SIG-M5 (cell line): ENCODE measurements around the gene FLNC.

ENCODE experiments used
- DNase-seq: peaks from one replicate; lab custom pipeline; 2025; lab: John Stamatoyannopoulos, UW

Gene FLNC

GRCh38 chr7:128833148-128833945 lies 3.1 kb downstream of the FLNC start:
- DNase-seq: no peak

DNA sequence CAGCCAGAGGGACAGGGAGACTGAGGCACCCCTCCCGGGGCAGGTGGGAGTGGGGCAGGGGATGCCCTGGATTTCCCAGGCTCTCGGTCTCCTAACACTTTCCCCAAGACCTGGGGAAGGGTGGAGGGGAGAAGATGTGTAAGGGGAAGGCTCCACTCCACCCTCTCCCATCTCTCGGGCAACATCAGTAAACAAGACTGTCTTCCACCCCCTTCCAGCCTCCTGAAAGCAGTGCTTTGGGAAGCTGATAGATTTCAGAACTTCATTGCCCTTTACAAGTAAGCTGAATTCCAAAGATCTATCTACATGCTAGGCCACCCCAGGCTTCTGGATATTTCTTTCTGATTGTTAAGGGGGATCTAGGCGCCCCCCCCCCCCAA lies 3.7 kb downstream of the FLNC start:
- no peak for DNase-seq

DNA sequence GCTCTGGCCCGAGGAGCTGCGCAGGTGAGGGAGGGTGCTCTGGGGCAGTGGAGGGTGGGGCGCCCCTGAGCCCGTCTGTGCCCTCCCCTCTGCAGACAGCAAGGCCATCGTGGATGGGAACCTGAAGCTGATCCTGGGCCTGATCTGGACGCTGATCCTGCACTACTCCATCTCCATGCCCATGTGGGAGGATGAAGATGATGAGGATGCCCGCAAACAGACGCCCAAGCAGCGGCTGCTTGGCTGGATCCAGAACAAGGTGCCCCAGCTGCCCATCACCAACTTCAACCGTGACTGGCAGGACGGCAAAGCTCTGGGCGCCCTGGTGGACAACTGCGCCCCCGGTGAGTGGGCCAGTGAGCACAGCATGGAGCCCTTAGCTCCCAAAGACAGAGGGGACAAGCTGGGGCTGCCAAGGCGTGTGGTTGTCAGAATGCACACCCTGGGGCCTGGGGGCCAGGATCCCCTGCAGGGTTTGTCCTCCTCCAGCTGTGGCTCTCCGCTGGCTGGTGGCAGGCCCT lies 5.1 kb downstream of the FLNC start:
- DNase-seq: no peak

DNA sequence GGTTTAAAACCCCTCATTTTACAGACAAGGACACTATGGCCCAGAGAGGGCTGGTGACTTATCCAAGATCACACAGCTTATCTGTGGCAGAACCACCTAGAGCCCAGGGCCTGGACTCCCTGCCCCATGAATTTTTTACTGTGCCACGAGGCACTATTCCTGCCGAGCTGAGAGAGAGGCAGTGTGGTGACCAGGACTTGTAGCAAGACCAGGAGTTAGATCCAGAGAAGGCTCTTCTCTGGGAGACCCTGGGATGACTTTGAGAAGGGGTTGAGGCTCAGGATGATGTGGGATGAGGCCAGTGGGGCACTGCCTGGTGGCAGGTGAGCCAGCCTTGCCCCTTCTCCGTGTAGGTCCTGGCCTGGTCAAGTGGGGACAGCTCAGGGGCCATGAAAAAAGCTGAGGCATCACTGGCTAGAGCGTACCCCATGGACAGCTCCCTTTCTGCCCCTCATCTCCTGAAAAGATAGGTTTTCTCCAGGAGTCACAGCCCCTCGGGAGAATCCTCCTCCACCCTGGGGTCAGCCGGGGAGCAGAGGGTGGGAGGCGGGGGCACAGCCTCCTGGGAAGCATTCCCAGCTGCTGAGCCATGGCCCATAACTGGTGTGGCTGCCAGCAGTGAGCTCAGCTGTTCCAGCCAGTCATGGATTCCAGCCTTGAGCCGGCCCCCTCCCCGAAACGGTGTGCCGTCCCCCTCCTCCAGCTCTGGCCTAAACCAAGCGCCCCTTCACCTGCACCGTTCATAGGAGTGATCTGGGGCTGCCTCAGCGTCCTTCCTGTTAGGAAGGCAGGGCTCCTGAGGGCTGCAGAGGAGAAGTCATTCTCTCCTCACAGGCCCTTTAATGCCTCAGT lies 5.8 kb downstream of the FLNC start:
- no peak for DNase-seq

- no peak for DNase-seq
These were observed 6.6 kb downstream of the FLNC start for GRCh38 chr7:128836729-128837348.

DNA sequence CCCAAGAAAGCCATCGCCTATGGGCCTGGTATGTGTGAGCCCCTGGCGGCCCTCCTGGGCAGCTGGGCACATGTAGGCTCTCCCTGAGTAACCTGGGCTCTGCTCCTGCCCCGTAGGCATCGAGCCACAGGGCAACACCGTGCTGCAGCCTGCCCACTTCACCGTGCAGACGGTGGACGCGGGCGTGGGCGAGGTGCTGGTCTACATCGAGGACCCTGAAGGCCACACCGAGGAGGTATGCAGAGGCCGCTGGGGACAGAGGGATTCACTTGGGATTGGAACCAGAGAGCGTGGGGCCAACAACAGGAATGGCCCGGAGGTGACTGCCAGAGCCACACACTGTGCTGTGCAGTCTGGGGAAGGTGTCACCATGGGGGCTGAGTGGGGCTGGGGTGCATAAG lies 7.3 kb downstream of the FLNC start:
- no peak for DNase-seq

GRCh38 chr7:128838109-128838779 lies 8.0 kb downstream of the FLNC start:
- DNase-seq: no peak

DNA sequence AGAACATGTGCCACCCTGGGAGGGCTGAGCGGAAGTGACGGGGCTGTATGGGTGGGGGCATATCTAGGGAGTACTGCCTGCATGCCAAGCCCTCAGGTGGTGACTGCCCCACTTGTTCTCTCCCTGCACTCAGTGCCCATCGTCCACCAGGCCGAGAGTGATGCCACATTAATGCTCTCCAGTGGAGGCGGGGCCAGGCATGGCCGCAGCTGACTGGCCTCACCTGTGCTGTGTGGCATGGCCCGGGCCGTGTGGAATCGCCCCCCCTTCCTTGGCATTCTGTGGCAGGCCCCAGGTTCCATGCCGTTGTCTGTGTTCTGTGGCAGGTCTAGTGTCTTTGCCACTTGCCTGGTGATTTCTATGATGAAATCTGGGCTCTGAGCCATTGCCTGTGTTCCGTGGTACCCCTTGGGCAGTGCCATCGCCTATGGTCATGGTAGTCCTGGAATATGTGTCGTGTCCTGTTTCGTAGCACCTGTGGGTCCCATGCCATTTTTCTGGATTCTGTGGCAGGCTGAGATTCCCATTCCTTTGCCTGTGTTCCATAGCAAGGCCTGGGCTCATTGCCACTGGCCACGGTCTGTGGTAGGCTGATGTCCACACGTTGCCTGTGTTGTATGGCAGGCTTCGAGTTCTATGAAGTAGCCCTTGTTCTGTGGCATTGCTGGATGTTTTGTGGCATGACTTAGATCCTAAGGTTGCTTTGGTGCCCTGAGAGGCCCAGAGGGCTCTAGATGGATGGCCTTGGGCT lies 8.9 kb downstream of the FLNC start:
- DNase-seq: no peak

DNA sequence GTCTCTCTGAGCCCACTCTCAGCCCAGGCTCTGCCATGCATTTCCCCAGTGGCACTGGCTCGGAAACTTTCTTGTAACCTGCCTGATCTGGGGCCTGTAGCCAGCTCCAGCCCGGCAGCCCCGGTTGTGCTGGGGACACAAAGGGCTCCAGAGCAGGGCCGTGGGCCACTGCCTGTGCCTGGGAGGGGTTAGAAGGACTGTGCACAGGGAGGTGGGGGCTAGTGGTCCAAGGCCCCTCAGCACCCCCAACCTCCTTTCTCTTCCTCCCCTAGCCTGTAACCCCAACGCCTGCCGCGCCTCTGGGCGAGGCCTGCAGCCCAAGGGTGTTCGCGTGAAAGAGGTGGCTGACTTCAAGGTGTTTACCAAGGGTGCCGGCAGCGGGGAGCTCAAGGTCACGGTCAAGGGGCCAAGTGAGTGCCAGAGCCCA lies 9.6 kb downstream of the FLNC start:
- DNase-seq: no peak

GRCh38 chr7:128840326-128841170 lies 10.3 kb downstream of the FLNC start:
- DNase-seq: no peak

- no peak for DNase-seq
These were observed 11.0 kb downstream of the FLNC start for GRCh38 chr7:128841171-128841690.

DNA sequence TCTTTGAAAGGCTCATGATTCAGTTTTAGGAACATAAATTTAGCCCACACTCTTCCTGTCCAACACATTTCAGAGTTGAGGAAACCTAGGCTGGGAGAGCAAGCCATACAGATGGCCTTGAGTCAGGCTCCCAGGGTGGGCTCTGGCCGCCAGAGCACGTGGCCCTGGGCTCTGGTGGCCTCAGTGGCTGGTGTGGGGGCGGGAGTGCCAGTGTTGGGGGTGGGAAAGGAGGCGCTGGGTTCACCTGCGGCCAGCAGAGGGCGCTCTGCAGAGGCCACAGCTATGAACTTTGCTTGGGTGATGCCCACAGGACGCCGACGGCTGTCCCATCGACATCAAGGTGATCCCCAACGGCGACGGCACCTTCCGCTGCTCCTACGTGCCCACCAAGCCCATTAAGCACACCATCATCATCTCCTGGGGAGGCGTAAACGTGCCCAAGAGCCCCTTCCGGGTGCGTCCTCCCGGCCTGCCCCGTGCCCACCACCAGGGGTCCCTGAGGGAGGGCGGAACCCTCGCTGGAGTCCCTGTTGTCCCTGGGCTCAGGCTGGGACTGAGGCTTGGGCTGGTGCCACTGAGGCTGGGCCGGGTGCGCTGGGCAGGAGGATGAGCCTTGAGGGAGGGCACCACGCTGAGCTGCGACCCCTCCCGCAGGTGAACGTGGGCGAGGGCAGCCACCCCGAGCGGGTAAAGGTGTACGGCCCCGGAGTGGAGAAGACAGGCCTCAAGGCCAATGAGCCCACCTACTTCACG lies 11.9 kb downstream of the FLNC start:
- DNase-seq: no peak

- no peak for DNase-seq
These were observed 12.8 kb downstream of the FLNC start for GRCh38 chr7:128842674-128843641.

- no peak for DNase-seq
These were observed 13.9 kb downstream of the FLNC start for GRCh38 chr7:128843938-128844621.

DNA sequence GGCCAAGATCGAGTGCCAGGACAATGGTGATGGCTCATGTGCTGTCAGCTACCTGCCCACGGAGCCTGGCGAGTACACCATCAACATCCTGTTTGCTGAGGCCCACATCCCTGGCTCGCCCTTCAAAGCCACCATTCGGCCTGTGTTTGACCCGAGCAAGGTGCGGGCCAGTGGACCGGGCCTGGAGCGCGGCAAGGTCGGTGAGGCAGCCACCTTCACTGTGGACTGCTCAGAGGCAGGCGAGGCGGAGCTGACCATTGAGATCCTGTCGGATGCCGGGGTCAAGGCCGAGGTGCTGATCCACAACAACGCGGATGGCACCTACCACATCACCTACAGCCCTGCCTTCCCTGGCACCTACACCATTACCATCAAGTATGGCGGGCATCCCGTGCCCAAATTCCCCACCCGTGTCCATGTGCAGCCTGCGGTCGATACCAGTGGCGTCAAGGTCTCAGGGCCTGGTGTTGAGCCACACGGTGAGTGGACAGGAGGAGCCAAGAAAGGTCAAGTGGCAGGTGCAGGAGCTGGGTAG lies 14.6 kb downstream of the FLNC start:
- no peak for DNase-seq

DNA sequence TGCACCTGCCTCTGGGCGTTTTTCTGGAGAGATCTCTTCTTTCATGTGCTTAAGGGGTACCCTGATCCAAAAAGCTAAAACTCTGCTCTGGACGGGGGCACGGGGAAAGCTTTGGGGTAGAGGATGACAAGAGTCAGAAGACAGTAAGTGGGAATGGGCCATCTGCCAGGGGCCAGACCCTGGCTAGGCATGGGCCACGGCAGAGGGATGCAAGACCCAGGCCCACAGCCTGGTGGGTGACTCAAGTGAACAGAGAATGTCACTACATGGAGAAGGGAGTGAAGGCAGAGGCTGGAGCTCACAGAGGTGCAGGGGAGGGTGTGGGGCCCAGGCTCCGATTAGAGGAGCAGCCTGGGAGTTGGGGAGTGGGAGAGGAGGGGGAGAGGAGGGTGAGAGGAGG lies 15.3 kb downstream of the FLNC start:
- DNase-seq: no peak

GRCh38 chr7:128845987-128846386 lies 15.8 kb downstream of the FLNC start:
- DNase-seq: no peak
